ENCODE results near the gene RALGPS2.

DNA sequence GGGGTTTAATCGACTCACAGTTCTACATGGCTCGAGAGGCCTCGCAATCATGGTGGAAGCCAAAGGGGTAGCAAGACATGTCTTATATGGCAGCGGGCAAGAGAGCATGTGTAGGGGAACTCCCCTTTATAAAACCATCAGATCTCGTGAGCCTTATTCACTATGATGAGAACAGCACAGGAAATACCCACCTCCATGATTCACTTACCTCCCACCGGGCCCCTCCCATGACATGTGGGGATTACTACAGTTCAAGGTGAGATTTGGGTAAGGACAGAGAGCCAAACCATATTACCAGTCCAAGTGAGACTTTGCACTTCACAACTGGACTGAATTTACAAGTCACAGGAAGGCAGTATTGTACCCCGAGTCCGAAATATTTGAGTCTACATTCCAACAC is 219.7 kb downstream of the RALGPS2 start:
- TF ChIP-seq, protein P1, sequence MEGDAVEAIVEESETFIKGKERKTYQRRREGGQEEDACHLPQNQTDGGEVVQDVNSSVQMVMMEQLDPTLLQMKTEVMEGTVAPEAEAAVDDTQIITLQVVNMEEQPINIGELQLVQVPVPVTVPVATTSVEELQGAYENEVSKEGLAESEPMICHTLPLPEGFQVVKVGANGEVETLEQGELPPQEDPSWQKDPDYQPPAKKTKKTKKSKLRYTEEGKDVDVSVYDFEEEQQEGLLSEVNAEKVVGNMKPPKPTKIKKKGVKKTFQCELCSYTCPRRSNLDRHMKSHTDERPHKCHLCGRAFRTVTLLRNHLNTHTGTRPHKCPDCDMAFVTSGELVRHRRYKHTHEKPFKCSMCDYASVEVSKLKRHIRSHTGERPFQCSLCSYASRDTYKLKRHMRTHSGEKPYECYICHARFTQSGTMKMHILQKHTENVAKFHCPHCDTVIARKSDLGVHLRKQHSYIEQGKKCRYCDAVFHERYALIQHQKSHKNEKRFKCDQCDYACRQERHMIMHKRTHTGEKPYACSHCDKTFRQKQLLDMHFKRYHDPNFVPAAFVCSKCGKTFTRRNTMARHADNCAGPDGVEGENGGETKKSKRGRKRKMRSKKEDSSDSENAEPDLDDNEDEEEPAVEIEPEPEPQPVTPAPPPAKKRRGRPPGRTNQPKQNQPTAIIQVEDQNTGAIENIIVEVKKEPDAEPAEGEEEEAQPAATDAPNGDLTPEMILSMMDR (IDR thresholded peaks at IDR 0.05; ENCODE audit: insufficient read depth, low read length, poor library complexity, severe bottlenecking) = no peak
- TF ChIP-seq EZH2phosphoT487 (conservative IDR thresholded peaks at IDR 0.05; ENCODE audit: low read length) = no peak

All from SU-DHL-6 (cell line).